ENCODE results near the gene SLC1A3.

DNA sequence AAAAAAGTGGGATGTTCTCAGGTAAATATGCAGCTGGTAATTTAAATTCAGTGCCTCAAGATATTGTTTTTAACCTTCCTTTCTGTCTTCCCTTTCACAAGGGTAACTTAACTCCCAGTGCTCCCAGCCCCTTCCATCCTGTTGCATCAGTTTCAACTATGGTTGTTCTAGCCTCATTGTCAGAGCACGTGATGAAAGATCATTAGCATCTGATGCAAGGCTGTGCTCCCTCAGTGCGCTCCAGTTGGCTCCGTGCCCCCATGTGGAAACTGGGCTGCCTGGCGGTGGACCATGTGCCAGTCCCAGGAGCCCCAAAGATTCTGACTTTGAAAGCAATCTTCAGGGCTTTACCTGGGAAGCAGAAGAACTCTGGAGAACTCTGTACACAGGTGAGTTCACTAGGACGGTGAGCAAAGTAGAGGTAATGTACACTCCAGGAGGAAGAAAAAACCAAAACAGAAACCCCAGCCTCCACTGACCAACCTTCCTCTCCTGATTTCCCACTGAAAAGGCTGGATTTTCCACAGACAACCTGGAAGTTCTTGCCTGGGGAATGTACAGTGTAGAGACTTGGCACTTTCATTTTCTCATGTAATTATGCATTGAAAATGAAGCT lies 96.9 kb downstream of the SLC1A3 start:
- TF ChIP-seq, protein P1, sequence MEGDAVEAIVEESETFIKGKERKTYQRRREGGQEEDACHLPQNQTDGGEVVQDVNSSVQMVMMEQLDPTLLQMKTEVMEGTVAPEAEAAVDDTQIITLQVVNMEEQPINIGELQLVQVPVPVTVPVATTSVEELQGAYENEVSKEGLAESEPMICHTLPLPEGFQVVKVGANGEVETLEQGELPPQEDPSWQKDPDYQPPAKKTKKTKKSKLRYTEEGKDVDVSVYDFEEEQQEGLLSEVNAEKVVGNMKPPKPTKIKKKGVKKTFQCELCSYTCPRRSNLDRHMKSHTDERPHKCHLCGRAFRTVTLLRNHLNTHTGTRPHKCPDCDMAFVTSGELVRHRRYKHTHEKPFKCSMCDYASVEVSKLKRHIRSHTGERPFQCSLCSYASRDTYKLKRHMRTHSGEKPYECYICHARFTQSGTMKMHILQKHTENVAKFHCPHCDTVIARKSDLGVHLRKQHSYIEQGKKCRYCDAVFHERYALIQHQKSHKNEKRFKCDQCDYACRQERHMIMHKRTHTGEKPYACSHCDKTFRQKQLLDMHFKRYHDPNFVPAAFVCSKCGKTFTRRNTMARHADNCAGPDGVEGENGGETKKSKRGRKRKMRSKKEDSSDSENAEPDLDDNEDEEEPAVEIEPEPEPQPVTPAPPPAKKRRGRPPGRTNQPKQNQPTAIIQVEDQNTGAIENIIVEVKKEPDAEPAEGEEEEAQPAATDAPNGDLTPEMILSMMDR (IDR thresholded peaks at IDR 0.05) = no peak
- no peak for TF ChIP-seq EZH2 (IDR thresholded peaks at IDR 0.05; ENCODE audit: borderline replicate concordance, insufficient read depth, low read depth, low read length, poor library complexity, severe bottlenecking)

All from B cell (primary cell).